CMK (cell line): ENCODE results near the gene PBX4.
"Not testable (repeated sequence)": the region's sequence is repeated elsewhere in the genome, so short reads cannot be mapped to it uniquely, and the experiment has no call there.

Experiments used
- DNase-seq: peaks from one replicate; pipeline ENCODE4 v3.0.0-alpha.2; 2010; ENCODE audit warnings: low read depth

The PBX4 gene, protein sequence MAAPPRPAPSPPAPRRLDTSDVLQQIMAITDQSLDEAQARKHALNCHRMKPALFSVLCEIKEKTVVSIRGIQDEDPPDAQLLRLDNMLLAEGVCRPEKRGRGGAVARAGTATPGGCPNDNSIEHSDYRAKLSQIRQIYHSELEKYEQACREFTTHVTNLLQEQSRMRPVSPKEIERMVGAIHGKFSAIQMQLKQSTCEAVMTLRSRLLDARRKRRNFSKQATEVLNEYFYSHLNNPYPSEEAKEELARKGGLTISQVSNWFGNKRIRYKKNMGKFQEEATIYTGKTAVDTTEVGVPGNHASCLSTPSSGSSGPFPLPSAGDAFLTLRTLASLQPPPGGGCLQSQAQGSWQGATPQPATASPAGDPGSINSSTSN

DNA sequence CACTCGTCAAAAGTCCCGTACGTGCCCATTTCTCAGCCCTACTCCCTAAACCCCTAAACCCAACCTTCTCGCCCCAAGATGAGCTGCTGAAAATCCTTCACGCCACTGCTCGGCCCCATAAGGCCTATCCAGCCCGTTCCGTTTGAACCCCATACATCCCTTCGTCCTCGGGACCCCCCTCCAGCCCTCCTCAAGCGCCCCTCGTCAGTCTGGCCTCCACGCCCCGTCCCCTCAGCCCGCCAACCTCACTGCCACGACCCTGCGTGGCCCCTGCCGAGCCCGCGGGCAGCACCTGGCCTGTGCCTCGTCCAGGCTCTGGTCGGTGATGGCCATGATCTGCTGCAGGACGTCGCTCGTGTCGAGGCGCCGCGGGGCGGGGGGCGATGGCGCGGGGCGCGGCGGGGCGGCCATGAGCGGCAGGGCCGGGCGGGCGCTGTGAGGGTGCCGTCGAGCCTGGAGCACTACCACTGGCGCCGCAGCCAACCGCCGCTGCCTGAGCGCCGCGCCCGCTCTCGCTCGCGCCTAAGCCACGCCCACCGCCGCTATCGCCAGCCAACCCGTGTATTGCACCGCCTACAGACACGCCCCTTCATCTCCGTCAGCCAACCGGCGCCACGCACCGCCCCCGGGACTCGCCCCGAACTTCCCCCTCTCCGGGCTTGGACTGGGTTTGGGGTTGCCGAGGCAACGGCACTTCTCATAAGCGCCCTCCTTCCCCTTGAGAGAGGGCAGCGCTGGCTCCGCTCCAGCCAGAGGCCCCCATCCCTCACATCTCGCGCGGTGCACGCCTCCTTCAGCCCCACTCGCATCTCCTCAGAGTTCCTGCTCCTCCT is at the start of gene PBX4:
TSS of gene PBX4 (minus strand) at position 469 of the 833 bp plus-strand sequence. CDS start at position 411, 58 bp downstream.
- peak; percentile 88 for DNase-seq

DNA sequence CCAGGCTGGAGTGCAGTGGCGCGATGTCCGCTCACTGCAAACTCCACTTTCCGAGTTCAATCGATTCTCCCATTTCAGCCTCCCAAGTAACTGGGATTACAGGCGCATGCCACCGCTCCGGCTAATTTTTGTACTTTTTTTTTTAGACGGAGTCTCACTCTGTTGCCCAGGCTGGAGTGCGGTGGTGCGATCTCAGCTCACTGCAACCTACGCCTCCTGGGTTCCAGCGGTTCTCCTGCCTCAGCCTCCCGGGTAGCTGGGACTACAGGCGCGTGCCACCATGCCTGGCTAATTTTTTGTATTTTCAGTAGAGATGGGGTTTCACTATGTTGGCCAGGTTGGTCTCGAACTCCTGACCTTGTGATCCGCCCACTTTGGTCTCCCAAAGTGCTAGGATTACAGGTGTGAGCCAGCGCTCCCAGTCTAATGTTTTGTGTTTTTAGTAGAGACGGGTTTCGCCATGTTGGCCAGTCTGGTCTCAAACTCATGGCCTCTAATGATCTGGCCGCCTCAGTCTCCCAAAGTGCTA is 47.0 kb upstream of the PBX4 start:
- not testable (repeated sequence) for DNase-seq

DNA sequence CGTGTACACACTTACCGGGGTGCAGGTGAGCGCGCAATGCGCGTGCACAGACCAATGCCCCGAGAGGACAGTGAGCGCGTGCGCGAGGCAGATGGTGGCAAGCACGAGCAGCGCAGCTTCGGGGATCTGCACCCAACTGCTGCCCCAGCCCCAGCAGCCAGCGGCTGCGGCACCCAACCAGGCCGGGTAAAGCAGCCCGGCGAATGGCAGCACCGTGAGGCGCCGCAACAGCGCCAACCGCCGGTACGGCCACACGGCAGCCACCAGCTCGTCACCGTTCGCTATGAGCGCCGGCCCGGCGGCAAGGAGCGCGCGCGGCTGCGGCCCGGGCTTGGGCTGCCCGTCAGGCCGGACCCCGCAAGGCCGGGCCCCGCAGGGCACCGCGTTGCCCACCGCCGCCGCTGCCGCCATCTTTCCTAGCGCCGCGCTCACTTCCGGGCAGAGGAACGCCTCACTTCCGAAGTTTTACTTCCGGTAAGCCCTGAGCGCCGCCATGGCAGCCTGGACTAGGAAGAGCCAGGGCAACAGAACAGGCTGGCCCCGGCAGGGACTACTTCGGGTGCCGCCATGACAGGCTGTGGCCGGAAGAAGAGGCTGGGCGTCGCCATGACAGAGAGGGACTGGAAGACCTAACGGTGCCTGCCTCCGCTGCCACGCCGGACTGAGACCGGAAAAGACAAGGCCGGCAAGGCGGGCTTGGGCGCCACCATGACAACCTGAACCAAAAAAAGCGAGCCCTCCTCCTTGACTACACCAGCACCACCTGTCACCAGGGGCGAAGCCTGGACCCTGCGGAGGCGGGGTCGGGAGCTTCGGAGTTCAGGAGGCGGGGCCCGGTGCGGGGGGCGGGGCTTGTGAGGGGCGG is 45.0 kb upstream of the PBX4 start, which contains the start of gene ATP13A1:
TSS of gene ATP13A1 (minus strand) at position 421 of the 865 bp plus-strand sequence. CDS start at position 411, 10 bp downstream.
- DNase-seq, result peak; percentile 87

DNA sequence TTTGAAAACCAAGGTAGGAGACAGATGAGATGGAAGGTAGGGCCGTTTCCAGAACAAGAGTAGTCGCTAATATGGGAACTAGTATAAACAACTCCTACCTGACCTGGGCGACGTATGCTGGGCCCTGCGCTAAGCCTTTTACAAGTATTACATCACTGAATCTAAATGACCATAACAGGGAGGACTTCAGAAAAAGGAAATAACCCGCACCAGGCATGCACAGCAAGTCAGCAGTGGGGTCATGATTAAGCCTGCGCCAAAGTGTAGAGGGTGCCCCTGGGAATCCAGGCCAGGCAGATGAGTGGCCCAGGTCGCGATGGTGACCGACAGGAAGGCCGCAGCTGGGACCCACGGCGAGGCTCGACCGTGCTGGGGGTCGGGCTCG is 44.4 kb upstream of the PBX4 start:
- no peak for DNase-seq

DNA sequence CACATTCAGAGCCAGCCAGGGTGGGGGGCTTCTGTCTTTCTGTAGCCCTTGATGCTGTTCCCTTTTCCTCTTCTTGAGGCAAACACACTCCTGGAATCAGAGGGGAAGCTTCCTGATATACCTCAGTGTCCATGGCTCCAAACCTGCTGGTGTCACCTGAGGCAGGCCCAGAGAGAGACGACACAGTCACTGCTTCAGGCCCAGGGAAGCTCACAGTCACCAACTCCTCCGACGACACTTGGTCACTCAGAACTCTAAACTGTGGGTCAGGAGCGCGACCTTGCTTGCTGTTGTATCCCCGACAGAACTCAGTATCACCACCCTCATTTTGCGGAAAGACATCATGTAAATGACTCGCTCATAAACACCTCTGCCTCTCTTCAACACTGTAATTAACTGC is 43.9 kb upstream of the PBX4 start:
- DNase-seq, result no peak

DNA sequence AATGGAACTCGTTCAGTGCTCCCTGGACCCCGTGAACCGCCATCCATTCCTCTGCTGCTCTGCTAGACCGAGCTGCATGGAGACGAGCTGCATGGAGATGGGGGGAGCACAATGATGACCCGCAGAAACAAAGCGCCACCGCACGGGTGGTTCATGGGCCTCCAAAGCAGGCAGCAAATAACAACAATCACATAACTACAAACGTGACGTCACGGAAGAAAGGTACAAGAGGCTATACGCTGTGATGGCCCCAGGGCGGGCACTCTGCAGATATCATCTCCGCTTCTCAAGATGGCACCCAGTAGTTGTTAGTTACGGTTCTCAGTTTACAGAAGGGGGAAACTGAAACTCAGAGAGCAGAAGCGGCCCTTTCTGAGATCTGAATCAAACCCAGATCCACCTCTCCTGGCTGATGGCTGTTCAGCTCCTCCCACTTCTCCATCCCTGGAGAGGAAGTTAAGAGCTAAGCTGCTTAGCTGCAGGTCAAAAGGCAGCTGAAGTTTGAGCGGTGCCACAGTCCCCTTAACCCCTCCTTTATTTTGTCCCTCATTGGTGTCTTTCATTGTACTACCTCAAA is 43.3 kb upstream of the PBX4 start:
- no peak for DNase-seq

DNA sequence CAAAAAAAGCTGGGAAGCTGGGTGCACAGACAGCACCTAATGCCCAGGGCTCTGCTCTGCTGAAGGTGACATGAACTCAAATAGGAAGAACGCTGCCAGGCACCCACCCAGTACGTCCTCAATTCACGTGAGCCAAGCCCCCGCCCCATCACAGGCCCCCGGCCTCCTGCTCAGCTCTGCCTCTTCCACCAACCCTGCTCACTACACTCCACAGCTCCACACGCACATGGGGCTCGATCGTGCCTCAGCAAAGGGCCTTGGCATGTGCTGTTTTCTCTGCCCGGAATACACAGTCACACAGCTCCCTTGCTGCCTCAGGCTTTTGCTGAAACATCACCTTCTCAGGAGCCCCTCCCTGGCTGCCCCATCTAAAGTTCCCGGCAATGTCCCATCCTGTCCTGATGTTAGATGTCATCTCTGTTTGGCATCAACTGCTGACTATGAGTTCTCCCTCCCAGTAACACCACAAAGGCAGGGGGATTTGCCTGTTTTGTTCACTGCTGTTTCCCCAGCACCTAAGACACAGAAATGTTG is 42.7 kb upstream of the PBX4 start:
- DNase-seq, result no peak

DNA sequence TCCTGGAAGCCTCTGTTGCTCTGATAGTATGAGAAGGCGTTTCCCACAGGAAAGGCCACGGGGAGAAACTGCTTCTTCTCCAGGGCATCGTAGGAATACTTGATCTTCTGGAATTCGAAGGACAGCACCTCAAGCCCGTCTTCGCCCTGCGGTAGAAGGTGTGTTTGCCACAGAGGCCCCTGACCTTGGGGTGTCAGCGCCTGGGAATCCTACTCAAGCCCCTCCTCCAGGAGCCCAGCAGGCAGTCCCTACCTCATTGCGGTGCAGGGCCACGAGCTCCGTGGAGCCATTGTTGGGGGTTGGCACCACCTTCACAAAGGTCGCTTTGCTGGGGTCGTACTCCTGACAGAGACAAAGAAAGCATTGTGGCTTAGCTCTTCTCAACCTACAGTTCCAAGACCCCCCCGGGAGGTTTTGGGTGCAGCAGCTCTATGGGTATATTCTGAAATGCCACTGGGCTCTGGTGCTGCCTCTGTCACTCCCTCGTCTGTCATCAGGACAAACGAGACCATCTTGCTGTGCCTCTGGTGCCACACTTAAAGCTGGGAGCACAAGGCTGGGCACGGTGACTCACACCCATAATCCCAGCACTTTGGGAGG is 41.3 kb upstream of the PBX4 start:
- no peak for DNase-seq

DNA sequence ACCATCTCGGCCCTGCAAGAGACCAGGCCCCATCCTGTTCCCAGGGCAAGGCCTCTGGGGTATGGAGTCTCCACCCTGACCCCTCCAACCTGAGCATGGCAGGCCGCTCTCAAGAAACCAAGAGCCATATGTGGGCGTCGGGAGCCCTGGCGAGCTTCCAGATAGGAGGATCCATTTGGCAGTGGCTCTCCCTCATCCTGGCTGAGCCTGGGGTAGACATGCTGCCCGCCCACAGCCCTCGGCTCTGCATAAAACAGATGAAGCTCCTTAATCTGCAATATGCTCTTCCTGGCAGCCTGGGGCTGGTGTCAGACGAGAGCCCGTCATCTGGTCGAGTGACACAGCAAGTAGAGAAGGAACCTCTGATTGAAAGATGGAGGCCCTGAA is 38.9 kb upstream of the PBX4 start:
- no peak for DNase-seq

DNA sequence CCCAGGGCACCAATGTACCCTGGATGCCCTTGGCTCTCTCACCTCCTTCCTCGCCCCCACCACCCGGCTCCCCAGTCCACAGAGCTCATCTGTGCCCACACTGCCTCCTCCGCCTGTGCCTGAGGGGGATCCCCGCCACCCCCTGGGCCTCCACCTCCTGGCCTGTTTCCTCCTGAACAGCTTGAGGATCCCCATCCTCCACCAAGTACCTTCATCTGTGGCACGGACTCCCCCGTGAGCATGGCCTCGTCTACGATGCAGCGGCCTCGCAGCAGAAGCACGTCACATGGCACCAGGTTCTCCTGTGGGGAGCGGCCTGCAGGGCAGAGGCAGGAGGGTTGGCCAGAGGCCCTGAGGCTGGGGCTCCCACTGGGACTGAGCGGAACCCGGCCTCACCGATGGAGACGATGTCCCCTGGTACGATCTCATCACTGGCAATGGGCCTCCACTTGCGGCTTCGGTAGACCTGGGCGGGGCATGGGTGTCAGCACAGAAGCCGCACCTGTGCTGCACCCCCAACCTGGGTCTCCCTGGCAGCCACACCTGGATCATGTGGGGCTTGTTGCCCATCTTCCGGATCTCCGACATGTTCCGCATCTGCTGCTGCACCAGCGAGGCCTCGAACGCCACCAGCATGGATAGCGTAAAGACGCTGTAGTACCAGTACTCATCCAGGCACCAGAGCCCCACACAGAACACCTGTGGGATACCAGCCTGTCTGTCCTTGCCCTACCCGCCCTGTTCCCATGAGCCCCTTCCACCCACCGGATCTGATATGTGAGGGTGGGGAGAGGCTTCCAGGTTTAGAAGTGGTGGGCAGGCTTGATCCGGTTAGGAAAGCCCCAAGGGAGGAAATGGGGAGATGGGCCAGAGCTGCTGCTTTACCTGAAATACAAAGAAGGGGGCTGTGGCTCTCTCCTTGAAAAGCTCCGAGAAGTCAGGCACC is 38.2 kb upstream of the PBX4 start:
- no peak for DNase-seq

DNA sequence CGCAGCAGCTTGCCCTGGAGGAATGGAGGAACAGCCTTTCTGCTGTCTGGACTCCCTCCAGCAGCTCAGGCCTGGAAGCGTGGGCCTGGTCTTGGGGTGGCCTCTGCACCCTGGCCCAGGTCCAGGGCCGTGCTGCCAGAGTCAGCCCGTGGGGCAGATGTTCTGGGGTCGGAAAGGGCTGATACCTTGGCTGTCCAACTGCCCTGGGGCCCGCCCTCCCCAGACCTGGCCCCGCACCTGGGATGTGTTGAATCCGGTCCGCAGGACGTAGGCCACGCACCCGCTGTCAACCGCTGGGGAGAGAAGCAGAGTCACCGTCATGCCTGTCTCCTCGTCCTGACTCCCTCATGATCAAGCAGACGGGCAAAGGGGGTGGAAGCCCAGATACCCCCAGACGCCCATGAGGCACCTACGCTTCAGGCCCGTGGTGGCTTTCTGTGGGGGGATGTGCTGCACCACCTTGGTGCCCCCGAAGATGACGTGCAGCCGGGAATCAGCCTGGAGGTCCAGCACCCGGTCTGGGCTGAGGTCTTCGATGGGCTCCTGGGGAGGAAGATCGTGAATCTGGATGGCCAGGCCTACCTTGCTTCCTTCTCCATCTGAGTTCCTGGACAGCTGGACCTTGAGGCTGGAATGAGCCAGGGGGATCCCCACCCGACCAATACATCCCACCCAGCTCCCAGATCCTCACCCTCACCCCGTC is 37.3 kb upstream of the PBX4 start:
- DNase-seq, result no peak

DNA sequence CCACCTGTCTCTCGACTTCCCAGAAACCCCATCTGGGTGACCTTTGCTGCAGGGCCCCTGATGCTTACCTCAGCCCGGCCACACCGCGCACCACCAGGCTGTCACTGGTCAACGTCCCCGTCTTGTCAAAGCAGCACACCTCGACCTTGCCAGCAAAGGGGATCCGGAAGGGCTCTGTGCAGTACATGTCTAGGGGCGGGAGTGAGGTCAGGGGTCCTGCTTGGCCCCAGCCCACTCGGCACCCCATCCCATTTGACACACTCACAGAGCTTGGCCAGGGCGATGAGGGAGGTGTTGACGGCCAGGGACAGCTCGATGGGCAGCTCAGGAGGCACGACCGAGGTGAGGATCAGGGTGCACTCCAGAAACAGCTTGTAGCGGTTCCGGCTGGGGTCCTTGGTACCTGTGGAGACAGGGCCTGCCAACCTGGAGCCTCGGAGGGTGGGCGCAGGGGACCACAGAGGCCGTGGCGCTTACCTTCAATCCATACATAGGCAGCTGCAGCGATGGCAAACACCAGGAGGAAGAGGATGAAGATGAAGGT is 36.6 kb upstream of the PBX4 start:
- no peak for DNase-seq

DNA sequence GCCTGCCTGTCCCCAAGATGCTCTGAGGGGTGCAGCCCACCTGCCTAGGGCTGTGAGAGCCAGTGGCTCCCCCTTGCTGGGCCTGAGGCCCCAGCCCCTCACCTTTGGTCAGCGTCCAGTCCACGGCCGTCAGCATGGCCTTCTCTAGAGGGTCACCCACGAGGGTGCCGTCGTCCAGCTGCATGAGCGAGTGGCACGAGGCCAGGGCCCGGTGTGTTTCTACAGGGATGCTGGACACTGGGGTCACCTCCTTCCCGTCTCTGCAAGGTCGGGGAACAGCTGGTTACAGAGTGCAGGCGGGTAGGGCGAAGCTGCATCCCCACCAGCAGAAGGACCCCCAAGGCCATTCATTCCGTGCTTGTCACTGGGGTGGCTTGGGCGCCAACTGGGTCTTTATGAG is 36.0 kb upstream of the PBX4 start:
- DNase-seq, result no peak

DNA sequence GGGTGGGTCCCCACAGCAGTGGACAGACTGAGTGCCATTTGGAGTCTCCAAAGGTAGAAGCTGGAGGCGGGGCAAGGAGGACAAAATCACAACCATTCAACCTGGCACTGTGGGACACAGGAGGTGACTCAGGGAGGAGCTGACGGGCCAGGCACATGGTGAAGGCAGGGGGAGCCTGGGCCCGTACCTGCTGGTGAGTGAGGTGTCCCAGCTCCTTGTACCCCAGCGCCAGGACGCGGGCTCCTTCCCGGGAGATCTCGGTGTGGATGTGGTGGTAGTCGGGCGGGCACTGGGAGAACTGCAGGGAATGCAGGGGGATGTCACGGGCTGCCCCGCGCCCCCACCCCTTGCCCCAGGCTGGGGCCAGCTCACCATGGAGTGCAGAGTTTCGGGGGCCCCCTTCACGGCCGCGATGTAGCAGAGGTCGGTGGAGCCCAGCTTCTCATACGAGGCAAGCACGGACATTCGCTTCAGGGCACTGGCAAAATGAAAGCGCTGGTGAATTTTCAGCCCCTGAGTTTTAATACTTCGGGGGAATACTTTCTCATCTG is 35.2 kb upstream of the PBX4 start:
- no peak for DNase-seq

DNA sequence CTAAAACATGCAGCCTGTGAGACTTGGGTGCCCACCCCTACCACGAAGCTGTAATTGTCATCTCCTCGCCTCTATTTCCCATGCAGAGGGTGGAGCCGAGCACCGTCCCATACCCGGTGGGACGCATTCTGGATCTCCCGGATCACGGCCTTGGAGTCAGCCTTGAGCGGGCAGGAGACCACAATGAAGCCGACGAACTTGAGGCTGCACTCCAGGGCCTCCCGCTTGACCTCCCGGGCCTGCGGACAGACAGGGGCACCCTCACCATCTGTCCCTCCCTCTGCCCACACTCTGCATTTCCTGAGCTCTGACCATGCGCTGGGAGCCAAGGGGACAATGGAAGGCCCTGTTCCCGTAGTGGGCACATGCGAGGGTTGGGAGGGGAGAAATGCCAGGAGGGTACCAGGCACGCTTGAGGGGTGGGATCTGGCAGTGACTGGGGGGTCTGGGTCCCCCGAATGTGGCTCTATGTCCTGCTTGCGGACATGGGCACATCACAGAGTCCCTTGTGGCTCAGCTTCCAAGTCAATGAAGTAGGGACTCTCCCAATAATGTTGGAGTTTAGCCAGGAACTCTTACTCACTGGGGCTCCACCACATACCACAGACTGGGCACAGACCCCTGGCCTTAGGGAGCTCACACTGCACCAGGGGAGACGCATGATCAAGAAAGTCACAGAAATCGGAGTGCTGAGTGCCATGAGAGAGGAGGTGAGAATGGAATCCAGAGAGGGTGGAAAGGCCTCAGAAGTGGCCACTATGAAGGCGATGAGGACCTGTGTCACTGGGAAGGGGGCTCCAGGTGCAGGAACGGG is 34.2 kb upstream of the PBX4 start:
- no peak for DNase-seq

DNA sequence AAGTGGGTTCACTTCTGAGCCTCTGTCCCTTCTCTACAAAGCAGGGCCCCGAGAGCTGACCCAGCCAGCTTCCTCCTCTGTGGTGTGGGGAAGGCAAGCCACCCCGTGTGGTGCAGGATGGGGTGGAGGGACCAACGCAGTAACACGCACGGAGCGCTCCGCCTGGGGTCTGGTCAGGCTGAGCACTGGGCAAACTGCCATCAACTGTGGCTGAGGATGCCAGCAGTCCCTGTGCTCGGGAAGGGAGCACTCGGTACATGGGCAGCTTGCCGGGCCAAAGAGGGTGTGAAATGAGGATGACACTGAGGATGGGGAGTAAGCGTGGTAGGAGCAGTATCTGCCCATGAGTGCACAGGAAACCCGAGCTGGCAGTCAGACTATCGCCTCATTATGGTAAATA is 32.6 kb upstream of the PBX4 start:
- no peak for DNase-seq

DNA sequence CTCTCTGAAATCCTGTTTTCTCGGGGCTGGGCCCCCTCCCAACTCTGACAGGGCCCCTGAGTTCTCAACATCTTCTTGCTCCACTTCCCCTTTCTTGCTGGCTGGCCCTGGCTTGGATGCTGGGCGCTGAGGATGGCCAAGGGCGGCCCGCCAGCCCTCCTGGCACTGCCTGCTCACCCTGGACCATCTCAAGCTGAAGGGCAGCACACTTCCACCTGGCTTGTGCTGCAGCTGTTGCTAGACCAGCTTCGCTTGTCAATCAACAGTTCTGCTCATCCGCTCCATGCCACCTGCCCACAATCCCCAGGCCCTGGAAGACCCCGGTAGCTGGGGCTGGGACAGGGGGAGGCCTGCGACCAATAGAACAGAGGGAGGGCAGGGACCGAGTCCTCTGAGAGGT is 31.8 kb upstream of the PBX4 start:
- no peak for DNase-seq

DNA sequence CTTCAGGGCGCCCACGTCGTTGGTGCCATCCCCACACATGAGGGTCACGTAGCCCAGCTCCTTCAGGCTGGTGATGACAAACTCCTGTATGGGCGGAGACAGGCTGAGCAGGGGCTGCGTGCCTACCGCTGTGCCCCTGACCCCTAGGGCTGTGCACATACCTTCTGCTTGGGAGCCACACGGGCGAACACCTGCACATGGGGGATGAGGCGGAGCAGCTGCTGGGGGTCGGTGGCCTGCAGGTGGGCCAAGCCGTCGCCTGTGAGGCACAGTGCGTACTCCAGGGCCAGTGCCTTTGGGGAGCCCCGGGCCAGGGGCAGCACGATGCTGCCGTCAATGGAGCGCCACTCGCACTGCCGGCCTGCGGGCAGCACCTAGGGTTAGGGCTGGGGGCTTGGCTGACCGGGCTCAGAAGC is 31.1 kb upstream of the PBX4 start:
- DNase-seq, result no peak
